ENCODE data around the gene PBX3.

Gene PBX3

GRCh38 chr9:125896404-125896803 is 149.2 kb downstream of the PBX3 start:
- H3K79me2 ChIP-seq (ENCODE audit: insufficient read depth, low read length) = no peaks in the 10 kb centered on the region
- TF ChIP-seq EZH2phosphoT487 (conservative IDR thresholded peaks at IDR 0.05; ENCODE audit: low read length) = no peak
- TF ChIP-seq, protein P1, sequence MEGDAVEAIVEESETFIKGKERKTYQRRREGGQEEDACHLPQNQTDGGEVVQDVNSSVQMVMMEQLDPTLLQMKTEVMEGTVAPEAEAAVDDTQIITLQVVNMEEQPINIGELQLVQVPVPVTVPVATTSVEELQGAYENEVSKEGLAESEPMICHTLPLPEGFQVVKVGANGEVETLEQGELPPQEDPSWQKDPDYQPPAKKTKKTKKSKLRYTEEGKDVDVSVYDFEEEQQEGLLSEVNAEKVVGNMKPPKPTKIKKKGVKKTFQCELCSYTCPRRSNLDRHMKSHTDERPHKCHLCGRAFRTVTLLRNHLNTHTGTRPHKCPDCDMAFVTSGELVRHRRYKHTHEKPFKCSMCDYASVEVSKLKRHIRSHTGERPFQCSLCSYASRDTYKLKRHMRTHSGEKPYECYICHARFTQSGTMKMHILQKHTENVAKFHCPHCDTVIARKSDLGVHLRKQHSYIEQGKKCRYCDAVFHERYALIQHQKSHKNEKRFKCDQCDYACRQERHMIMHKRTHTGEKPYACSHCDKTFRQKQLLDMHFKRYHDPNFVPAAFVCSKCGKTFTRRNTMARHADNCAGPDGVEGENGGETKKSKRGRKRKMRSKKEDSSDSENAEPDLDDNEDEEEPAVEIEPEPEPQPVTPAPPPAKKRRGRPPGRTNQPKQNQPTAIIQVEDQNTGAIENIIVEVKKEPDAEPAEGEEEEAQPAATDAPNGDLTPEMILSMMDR (IDR thresholded peaks at IDR 0.05; ENCODE audit: insufficient read depth, low read length, poor library complexity, severe bottlenecking) = no peak
- H3K27me3 ChIP-seq (ENCODE audit: low read length) = no peaks in the 10 kb centered on the region
- H3K9ac ChIP-seq (ENCODE audit: low read length) = no peak overlapping the region
- no peak overlapping the region for H2AFZ ChIP-seq (ENCODE audit: low read depth, low read length, severe bottlenecking)
- H3K9me3 ChIP-seq (ENCODE audit: insufficient read depth, low read length) = no peaks in the 10 kb centered on the region
- no peaks in the 10 kb centered on the region for H3K36me3 ChIP-seq (ENCODE audit: low read length)
- H3K9me2 ChIP-seq (replicated peaks; ENCODE audit: insufficient read depth, low read length) = no peaks in the 10 kb centered on the region
- no peak overlapping the region for H3K4me2 ChIP-seq (ENCODE audit: low read depth, low read length, poor library complexity, severe bottlenecking)
- H3K4me3 ChIP-seq (ENCODE audit: insufficient read depth, low read length, poor library complexity, severe bottlenecking) = no peak overlapping the region
- no peaks in the 10 kb centered on the region for H3F3A ChIP-seq (ENCODE audit: insufficient read depth)
- peaks cover 9% of the 10 kb centered on the region; the same call in 1 of the 2 replicates for H4K20me1 ChIP-seq (ENCODE audit: low read depth, low read length)
- no peak overlapping the region for H3K27ac ChIP-seq (ENCODE audit: low read depth, low read length)

DNA sequence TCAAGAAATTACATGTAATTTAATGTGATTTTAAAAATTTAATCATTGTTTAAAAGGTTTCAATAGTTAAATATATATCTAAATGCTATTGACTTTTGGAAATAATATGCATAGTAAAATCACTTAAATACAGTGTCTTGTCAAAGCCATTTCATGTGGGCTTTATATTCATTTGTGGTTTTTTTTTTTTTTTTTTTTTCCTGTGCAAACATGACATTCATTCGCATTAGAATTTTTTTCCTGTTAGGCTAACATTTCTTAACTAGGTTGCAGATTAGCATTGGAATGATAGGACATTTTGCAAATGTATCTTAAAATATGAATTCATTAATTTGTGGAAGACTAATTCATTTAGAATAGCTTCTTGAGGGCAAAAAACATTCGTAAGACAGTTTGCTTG is 149.8 kb downstream of the PBX3 start:
- no peak for TF ChIP-seq EZH2phosphoT487 (conservative IDR thresholded peaks at IDR 0.05; ENCODE audit: low read length)
- TF ChIP-seq, protein P1 (IDR thresholded peaks at IDR 0.05; ENCODE audit: insufficient read depth, low read length, poor library complexity, severe bottlenecking) = no peak
- Histone ChIP-seq H3K36me3 (ENCODE audit: low read length) (no peaks in the 10 kb centered on the region), H3K9ac (ENCODE audit: low read length) (no peak overlapping the region), H4K20me1 (ENCODE audit: low read depth, low read length) (peaks cover 7% of the 10 kb centered on the region; the same call in 1 of the 2 replicates), H3K4me3 (ENCODE audit: insufficient read depth, low read length, poor library complexity, severe bottlenecking) (no peak overlapping the region), H3K27me3 (ENCODE audit: low read length) (no peaks in the 10 kb centered on the region), H2AFZ (ENCODE audit: low read depth, low read length, severe bottlenecking) (no peak overlapping the region), H3K4me2 (ENCODE audit: low read depth, low read length, poor library complexity, severe bottlenecking) (no peak overlapping the region), H3F3A (ENCODE audit: insufficient read depth) (no peaks in the 10 kb centered on the region), H3K9me2 (replicated peaks; ENCODE audit: insufficient read depth, low read length) (no peaks in the 10 kb centered on the region), H3K79me2 (ENCODE audit: insufficient read depth, low read length) (no peaks in the 10 kb centered on the region), H3K27ac (ENCODE audit: low read depth, low read length) (no peak overlapping the region), H3K9me3 (ENCODE audit: insufficient read depth, low read length) (no peaks in the 10 kb centered on the region)

DNA sequence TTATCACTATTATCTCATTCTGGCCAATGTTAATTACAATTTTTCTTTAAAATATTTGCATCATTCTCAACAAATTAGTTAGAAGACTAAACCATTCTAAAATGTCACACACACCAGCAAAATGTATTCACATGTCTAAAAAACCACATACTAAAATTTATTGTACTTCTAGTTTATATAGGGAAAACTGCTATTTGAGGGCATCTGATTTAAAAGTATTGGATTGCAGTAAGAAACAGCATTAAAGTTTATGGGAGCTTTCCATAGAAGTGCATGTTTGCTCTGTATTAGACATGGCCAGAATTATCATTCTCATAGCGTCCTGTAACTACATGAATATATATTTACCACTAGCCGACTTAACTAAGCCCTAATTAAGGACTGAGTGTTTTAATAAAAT is 150.3 kb downstream of the PBX3 start:
- no peak overlapping the region for H2AFZ ChIP-seq (ENCODE audit: low read depth, low read length, severe bottlenecking)
- H4K20me1 ChIP-seq (ENCODE audit: low read depth, low read length) = peaks cover 7% of the 10 kb centered on the region; the same call in 1 of the 2 replicates
- no peak overlapping the region for H3K4me2 ChIP-seq (ENCODE audit: low read depth, low read length, poor library complexity, severe bottlenecking)
- no peak overlapping the region for H3K4me3 ChIP-seq (ENCODE audit: insufficient read depth, low read length, poor library complexity, severe bottlenecking)
- H3K9me2 ChIP-seq (replicated peaks; ENCODE audit: insufficient read depth, low read length) = no peaks in the 10 kb centered on the region
- no peak overlapping the region for H3K27ac ChIP-seq (ENCODE audit: low read depth, low read length)
- H3K36me3 ChIP-seq (ENCODE audit: low read length) = no peaks in the 10 kb centered on the region
- TF ChIP-seq, protein P1 (IDR thresholded peaks at IDR 0.05; ENCODE audit: insufficient read depth, low read length, poor library complexity, severe bottlenecking) = no peak
- TF ChIP-seq EZH2phosphoT487 (conservative IDR thresholded peaks at IDR 0.05; ENCODE audit: low read length) = no peak
- H3F3A ChIP-seq (ENCODE audit: insufficient read depth) = no peaks in the 10 kb centered on the region
- no peaks in the 10 kb centered on the region for H3K27me3 ChIP-seq (ENCODE audit: low read length)
- no peaks in the 10 kb centered on the region for H3K9me3 ChIP-seq (ENCODE audit: insufficient read depth, low read length)
- no peak overlapping the region for H3K9ac ChIP-seq (ENCODE audit: low read length)
- H3K79me2 ChIP-seq (ENCODE audit: insufficient read depth, low read length) = no peaks in the 10 kb centered on the region
